ENCODE results near the gene SSBP1.
"Not testable (repeated sequence)": the region's sequence is repeated elsewhere in the genome, so short reads cannot be mapped to it uniquely, and the experiment has no call there.

SSBP1 gene, protein sequence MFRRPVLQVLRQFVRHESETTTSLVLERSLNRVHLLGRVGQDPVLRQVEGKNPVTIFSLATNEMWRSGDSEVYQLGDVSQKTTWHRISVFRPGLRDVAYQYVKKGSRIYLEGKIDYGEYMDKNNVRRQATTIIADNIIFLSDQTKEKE

GRCh38 chr7:141737836-141738591 lies at the start of gene SSBP1:
TSS of gene SSBP1 (plus strand) at chr7:141738358. CDS start at chr7:141739167, 809 bp downstream.
- Mint-ChIP-seq H3K27ac (peak within 1 kb of the TSS; percentile 98), H3K36me3 (ENCODE audit: low read depth) (peaks cover 23% of the 10 kb centered on the region), H3K9me3 (no peaks in the 10 kb centered on the region), H3K27me3 (ENCODE audit: low read depth, poor library complexity) (peaks cover 4% of the 10 kb centered on the region), H3K4me3 (peak within 1 kb of the TSS; percentile 96), H3K4me1 (peaks cover 27% of the 10 kb centered on the region)
- peak; percentile 82 for DNase-seq
- peak; percentile 64 for TF ChIP-seq CTCF (IDR thresholded peaks at IDR 0.05)

DNA sequence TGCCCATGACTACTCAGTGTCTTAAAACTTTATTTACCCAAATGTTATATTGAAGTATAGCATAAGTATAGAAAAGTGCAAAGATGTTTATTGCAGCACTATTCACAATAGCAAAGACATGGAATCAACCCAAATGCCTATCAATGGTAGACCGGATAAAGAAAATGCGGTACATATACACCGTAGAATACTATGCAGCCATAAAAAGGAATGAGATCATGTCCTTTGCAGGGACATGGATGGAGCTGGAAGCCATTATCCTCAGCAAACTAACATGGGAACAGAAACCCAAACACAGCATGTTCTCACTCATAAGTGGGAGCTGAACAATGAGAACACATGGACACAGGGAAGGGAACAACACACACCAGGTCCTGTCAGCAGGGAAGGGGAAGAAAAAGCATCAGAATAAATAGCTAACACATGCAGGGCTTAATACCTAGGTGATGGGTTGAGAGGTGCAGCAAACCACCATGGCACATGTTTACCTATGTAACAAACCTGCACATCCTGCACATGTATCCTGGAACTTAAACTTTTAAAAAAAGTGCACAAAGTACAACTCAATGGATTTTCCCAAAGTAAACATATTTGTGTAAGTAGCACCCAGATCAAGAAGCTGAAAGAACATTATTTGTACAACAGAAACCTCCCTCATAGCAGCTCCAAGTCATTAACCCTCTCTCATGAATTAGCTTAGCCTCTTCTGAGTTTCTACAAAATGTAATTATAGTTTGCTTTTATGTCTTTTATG lies 48.9 kb upstream of the SSBP1 start:
- not testable (repeated sequence) for H3K9me3 Mint-ChIP-seq; H3K27me3 Mint-ChIP-seq (ENCODE audit: low read depth, poor library complexity); H3K4me1 Mint-ChIP-seq; DNase-seq; H3K4me3 Mint-ChIP-seq
- H3K27ac Mint-ChIP-seq = peak overlapping the region; percentile 55
- peaks cover 33% of the 10 kb centered on the region for H3K36me3 Mint-ChIP-seq (ENCODE audit: low read depth)

- Mint-ChIP-seq H3K36me3 (ENCODE audit: low read depth) (peaks cover 26% of the 10 kb centered on the region), H3K4me3 (no peak overlapping the region), H3K9me3 (no peaks in the 10 kb centered on the region), H3K27me3 (ENCODE audit: low read depth, poor library complexity) (no peaks in the 10 kb centered on the region), H3K4me1 (peaks cover 29% of the 10 kb centered on the region), H3K27ac (no peak overlapping the region)
- DNase-seq = no peak
- TF ChIP-seq CTCF (IDR thresholded peaks at IDR 0.05) = no peak
Measured at GRCh38 chr7:141691540-141691939, 46.6 kb upstream of the SSBP1 start.

- H3K36me3 Mint-ChIP-seq (ENCODE audit: low read depth) = peaks cover 22% of the 10 kb centered on the region
- H3K9me3 Mint-ChIP-seq = no peaks in the 10 kb centered on the region
- no peaks in the 10 kb centered on the region for H3K27me3 Mint-ChIP-seq (ENCODE audit: low read depth, poor library complexity)
- no peak for DNase-seq
- no peak for TF ChIP-seq CTCF (IDR thresholded peaks at IDR 0.05)
- H3K27ac Mint-ChIP-seq = no peak overlapping the region
- H3K4me1 Mint-ChIP-seq = peaks cover 27% of the 10 kb centered on the region
- H3K4me3 Mint-ChIP-seq = no peak overlapping the region
Measured at GRCh38 chr7:141691961-141692360, 46.2 kb upstream of the SSBP1 start.

DNA sequence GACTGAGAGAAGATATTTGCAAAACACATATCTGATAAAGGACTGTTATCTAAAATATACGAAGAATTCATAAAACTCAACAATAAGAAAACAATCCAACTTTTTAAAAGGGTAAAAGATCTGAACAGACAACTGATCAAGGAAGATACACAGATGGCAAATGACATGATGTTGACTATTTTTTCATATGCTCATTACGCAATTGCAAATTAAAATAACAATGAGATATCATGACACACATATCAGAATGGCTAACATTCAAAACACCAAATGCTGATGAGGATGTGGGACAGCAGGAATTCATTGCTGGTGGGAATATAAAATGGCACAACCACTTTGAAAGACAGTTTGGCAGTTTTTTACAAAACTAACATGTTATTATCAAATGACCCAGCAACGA lies 45.1 kb upstream of the SSBP1 start:
- DNase-seq = no peak
- H3K9me3 Mint-ChIP-seq = no peaks in the 10 kb centered on the region
- H3K4me1 Mint-ChIP-seq = peaks cover 27% of the 10 kb centered on the region
- no peak overlapping the region for H3K4me3 Mint-ChIP-seq
- H3K27ac Mint-ChIP-seq = no peak overlapping the region
- peaks cover 3% of the 10 kb centered on the region for H3K27me3 Mint-ChIP-seq (ENCODE audit: low read depth, poor library complexity)
- peaks cover 19% of the 10 kb centered on the region for H3K36me3 Mint-ChIP-seq (ENCODE audit: low read depth)
- no peak for TF ChIP-seq CTCF (IDR thresholded peaks at IDR 0.05)

DNA sequence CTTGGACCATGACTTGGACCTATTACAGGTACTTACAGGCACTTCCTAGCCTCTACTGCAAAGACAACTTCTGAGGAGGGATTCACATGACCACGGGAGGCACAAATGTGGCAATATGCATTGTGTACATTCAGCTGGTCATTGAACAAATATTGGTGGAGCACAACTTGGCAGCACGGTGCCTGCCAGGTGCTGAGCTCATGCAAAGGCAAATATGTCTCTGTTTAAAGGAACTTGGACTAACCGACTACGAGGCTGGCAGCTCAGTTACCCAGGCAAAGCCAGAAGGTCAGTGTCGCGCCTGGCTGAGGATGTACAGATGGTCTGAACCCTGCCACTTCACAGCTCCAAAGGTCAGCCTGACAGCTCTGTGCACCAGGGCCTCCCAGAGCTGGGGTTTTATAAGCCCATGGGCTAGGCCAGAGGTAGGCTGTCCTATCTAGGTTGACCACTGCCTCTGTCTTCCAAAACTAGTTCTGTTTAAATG lies 42.3 kb upstream of the SSBP1 start:
- no peak for TF ChIP-seq CTCF (IDR thresholded peaks at IDR 0.05)
- Mint-ChIP-seq H3K4me3 (no peak overlapping the region), H3K9me3 (no peaks in the 10 kb centered on the region), H3K27ac (peak overlapping the region; percentile 46), H3K4me1 (peaks cover 41% of the 10 kb centered on the region), H3K36me3 (ENCODE audit: low read depth) (peaks cover 7% of the 10 kb centered on the region), H3K27me3 (ENCODE audit: low read depth, poor library complexity) (peaks cover 10% of the 10 kb centered on the region)
- DNase-seq = peak; percentile 35

Measured in nephron progenitor cell (in vitro differentiated cells).